HTERT RPE-1 (cell line): ENCODE measurements around the gene SNED1.
"Not testable (repeated sequence)": the region's sequence is repeated elsewhere in the genome, so short reads cannot be mapped to it uniquely, and the experiment has no call there.

Experiments
- in situ Hi-C: fragments of 300-500 bp; cut with MboI; formaldehyde crosslinking; loops from 4 replicates; pipeline ENCODE4 v1.14.3; 2020; ENCODE audit warnings: low sequenced_read_pairs

Gene SNED1

GRCh38 chr2:240972201-240972600 is 26.2 kb upstream of the SNED1 start:
- in situ Hi-C loops = no loop called here

GRCh38 chr2:240972636-240973521 is 25.5 kb upstream of the SNED1 start:
- in situ Hi-C loops = no loop called here

GRCh38 chr2:240974771-240975572 is 23.4 kb upstream of the SNED1 start:
- in situ Hi-C loops = no loop called here

GRCh38 chr2:240975903-240976302 is 22.5 kb upstream of the SNED1 start:
- in situ Hi-C loops = not testable (repeated sequence)

GRCh38 chr2:240981280-240981679 is 17.1 kb upstream of the SNED1 start:
- in situ Hi-C loops = no loop called here

GRCh38 chr2:240981871-240982800 is 16.3 kb upstream of the SNED1 start:
- in situ Hi-C loops = no loop called here

- in situ Hi-C loops = no loop called here
These were observed 15.6 kb upstream of the SNED1 start for GRCh38 chr2:240982821-240983281.

- in situ Hi-C loops = no loop called here
These were observed 14.9 kb upstream of the SNED1 start for GRCh38 chr2:240983361-240983995.

GRCh38 chr2:240983996-240984498 is 14.4 kb upstream of the SNED1 start:
- in situ Hi-C loops = no loop called here

GRCh38 chr2:240985881-240986786 is 12.3 kb upstream of the SNED1 start:
- in situ Hi-C loops = no loop called here

- in situ Hi-C loops = no loop called here
These were observed 11.5 kb upstream of the SNED1 start for GRCh38 chr2:240986787-240987411.

- in situ Hi-C loops = no loop called here
These were observed 10.8 kb upstream of the SNED1 start for GRCh38 chr2:240987588-240987987.

GRCh38 chr2:240988146-240988545 is 10.3 kb upstream of the SNED1 start:
- in situ Hi-C loops = no loop called here

GRCh38 chr2:240988571-240989271 is 9.7 kb upstream of the SNED1 start:
- in situ Hi-C loops = no loop called here

GRCh38 chr2:240989451-240990265 is 8.8 kb upstream of the SNED1 start:
- in situ Hi-C loops = no loop called here

- in situ Hi-C loops = no loop called here
These were observed 8.2 kb upstream of the SNED1 start for GRCh38 chr2:240990266-240990529.

GRCh38 chr2:240990726-240991377 is 7.6 kb upstream of the SNED1 start:
- in situ Hi-C loops = no loop called here
